Measurements from ENCODE around the gene EEFSEC.

DNA sequence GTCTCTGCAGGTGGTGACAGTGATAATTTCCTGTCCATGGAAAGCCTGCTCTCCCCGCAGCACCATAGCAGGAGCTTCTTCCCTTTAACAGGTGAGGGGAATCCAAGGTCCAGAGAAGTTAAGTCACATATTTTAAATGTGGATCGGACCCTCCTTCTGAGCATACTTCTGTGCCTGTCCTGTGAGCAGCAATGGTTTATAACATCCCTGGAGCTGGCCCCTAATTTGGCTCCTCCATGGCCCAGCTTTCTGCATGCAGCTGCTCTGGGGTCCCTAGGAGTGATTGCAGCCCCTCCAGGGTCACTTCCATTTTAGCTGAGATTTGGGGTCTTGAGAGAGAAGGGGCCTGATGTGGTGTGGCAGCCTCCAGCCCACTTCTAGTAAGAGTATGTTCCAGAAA, 127.8 kb downstream of the EEFSEC start:
- TF ChIP-seq, protein P1, sequence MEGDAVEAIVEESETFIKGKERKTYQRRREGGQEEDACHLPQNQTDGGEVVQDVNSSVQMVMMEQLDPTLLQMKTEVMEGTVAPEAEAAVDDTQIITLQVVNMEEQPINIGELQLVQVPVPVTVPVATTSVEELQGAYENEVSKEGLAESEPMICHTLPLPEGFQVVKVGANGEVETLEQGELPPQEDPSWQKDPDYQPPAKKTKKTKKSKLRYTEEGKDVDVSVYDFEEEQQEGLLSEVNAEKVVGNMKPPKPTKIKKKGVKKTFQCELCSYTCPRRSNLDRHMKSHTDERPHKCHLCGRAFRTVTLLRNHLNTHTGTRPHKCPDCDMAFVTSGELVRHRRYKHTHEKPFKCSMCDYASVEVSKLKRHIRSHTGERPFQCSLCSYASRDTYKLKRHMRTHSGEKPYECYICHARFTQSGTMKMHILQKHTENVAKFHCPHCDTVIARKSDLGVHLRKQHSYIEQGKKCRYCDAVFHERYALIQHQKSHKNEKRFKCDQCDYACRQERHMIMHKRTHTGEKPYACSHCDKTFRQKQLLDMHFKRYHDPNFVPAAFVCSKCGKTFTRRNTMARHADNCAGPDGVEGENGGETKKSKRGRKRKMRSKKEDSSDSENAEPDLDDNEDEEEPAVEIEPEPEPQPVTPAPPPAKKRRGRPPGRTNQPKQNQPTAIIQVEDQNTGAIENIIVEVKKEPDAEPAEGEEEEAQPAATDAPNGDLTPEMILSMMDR (IDR thresholded peaks at IDR 0.05), result no peak
- TF ChIP-seq, protein P2, sequence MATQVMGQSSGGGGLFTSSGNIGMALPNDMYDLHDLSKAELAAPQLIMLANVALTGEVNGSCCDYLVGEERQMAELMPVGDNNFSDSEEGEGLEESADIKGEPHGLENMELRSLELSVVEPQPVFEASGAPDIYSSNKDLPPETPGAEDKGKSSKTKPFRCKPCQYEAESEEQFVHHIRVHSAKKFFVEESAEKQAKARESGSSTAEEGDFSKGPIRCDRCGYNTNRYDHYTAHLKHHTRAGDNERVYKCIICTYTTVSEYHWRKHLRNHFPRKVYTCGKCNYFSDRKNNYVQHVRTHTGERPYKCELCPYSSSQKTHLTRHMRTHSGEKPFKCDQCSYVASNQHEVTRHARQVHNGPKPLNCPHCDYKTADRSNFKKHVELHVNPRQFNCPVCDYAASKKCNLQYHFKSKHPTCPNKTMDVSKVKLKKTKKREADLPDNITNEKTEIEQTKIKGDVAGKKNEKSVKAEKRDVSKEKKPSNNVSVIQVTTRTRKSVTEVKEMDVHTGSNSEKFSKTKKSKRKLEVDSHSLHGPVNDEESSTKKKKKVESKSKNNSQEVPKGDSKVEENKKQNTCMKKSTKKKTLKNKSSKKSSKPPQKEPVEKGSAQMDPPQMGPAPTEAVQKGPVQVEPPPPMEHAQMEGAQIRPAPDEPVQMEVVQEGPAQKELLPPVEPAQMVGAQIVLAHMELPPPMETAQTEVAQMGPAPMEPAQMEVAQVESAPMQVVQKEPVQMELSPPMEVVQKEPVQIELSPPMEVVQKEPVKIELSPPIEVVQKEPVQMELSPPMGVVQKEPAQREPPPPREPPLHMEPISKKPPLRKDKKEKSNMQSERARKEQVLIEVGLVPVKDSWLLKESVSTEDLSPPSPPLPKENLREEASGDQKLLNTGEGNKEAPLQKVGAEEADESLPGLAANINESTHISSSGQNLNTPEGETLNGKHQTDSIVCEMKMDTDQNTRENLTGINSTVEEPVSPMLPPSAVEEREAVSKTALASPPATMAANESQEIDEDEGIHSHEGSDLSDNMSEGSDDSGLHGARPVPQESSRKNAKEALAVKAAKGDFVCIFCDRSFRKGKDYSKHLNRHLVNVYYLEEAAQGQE (IDR thresholded peaks at IDR 0.05; ENCODE audit: insufficient read depth in 1 of 2, low read depth in 2 of 2, low read length in 1 of 2), result no peak
- TF ChIP-seq POLR2AphosphoS5 (IDR thresholded peaks at IDR 0.05; ENCODE audit: low read depth, low read length), result no peak

All from Panc1 (cell line).